Endodermal cell (in vitro differentiated cells): ENCODE data around the gene COLEC12. TPM values are rescaled to one million over a fixed set of nuclear protein-coding genes. Genes with fewer than 3 reads are reported as not detected.

Experiments
- DNase-seq: peaks from one replicate; pipeline ENCODE4 v3.0.0-alpha.2; 2017
- H3K27ac ChIP-seq: 2 replicates; pipeline ENCODE4 v1.5.1; 2013; ENCODE audit warnings: mild to moderate bottlenecking, low read depth, low read length, moderate library complexity
- H3K27me3 ChIP-seq: 2 replicates; pipeline ENCODE4 v1.6.1; 2013; ENCODE audit warnings: mild to moderate bottlenecking, low read length, moderate library complexity; ENCODE audit not compliant: insufficient read depth, control insufficient read depth, poor library complexity, severe bottlenecking
- H3K36me3 ChIP-seq: 2 replicates; pipeline ENCODE4 v1.7.0; 2013; ENCODE audit warnings: mild to moderate bottlenecking, low read length, moderate library complexity; ENCODE audit not compliant: control insufficient read depth, insufficient read depth
- H3K4me1 ChIP-seq: one replicate; pipeline ENCODE4 v1.7.0; 2013; ENCODE audit warnings: low read length; ENCODE audit not compliant: control insufficient read depth, insufficient read depth
- H3K4me3 ChIP-seq: 2 replicates; pipeline ENCODE4 v1.5.1; 2013; ENCODE audit warnings: mild to moderate bottlenecking, low read length, moderate library complexity
- H3K9ac ChIP-seq: 2 replicates; pipeline ENCODE4 v1.6.1; 2013; ENCODE audit warnings: mild to moderate bottlenecking, low read length, moderate library complexity; ENCODE audit not compliant: poor library complexity, severe bottlenecking; ENCODE audit errors: extremely low read depth
- H3K9me3 ChIP-seq: 2 replicates; pipeline ENCODE4 v1.6.1; 2013; ENCODE audit warnings: mild to moderate bottlenecking, low read length, moderate library complexity; ENCODE audit not compliant: control insufficient read depth
- H3K27ac Mint-ChIP-seq: 2 replicates; pipeline ENCODE4 v1.8.0; 2020; ENCODE audit warnings: mixed read lengths
- H3K27me3 Mint-ChIP-seq: 2 replicates; pipeline ENCODE4 v1.8.0; 2021; ENCODE audit warnings: mild to moderate bottlenecking, mixed read lengths; ENCODE audit not compliant: insufficient read depth
- H3K36me3 Mint-ChIP-seq: 2 replicates; pipeline ENCODE4 v1.8.0; 2020; ENCODE audit warnings: low read depth, mixed read lengths
- H3K4me1 Mint-ChIP-seq: 2 replicates; pipeline ENCODE4 v1.8.0; 2020; ENCODE audit warnings: mixed read lengths
- H3K4me3 Mint-ChIP-seq: 2 replicates; pipeline ENCODE4 v1.8.0; 2020; ENCODE audit warnings: mild to moderate bottlenecking, moderate library complexity, mixed read lengths
- H3K9me3 Mint-ChIP-seq: 2 replicates; pipeline ENCODE4 v1.8.0; 2020; ENCODE audit warnings: mild to moderate bottlenecking, mixed read lengths
- CTCF ChIP-seq: fragments of 200-600 bp; sonication (generic); conservative IDR thresholded peaks from 2 replicates; pipeline ENCODE4 v1.5.0; 2021; ENCODE audit warnings: antibody characterized with exemption, mild to moderate bottlenecking
- WGBS, 2 experiments: methylation state at CpG; one replicate each; pipeline versions ENCODE4 v1.1.5 to v1.1.7; 2013; ENCODE audit warnings: missing lambda C conversion rate in 2 of 2, mixed read lengths in 1 of 2; ENCODE audit not compliant: insufficient coverage in 1 of 2, insufficient read length in 1 of 2; 5-methylcytosine and 5-hydroxymethylcytosine counted together
- total RNA-seq, 2 donors: library from RNA; stranded (reverse); fragmentation: NEBNext Ultra II Directional in 1 of 2; extraction: Animal tissue kit (Norgen Biotek cat#: 25700) in 1 of 2; gene quantifications; 2 replicates in 1 of 2; 3 replicates in 1 of 2; pipeline ENCODE4 v1.2.1, GENCODE V29; 2021

The COLEC12 gene
- total RNA-seq, 2 donors from 2014 or later, result 123 TPM

- H3K9me3 Mint-ChIP-seq, result no peaks in the 10 kb centered on the region
- peaks cover 27% of the 10 kb centered on the region for H3K36me3 Mint-ChIP-seq
These were observed 143.7 kb downstream of the COLEC12 start for GRCh38 chr18:356778-357177.

GRCh38 chr18:355678-356077 is 144.8 kb downstream of the COLEC12 start:
- H3K9me3 Mint-ChIP-seq, result no peaks in the 10 kb centered on the region
- Histone ChIP-seq H3K4me1 (no peaks in the 10 kb centered on the region), H3K4me3 (no peak overlapping the region), H3K9me3 (no peaks in the 10 kb centered on the region), H3K9ac (no peak overlapping the region), H3K36me3 (peaks cover 83% of the 10 kb centered on the region), H3K27me3 (no peaks in the 10 kb centered on the region), H3K27ac (no peak overlapping the region)
- no peak overlapping the region for H3K27ac Mint-ChIP-seq
- H3K36me3 Mint-ChIP-seq, result peaks cover 31% of the 10 kb centered on the region
- H3K4me3 Mint-ChIP-seq, result no peak overlapping the region
- no peaks in the 10 kb centered on the region for H3K27me3 Mint-ChIP-seq
- DNase-seq, result no peak
- WGBS, 2 experiments, result 92 to 97% methylated on average over 3 to 4 of the region's 4 CpGs
- H3K4me1 Mint-ChIP-seq, result no peaks in the 10 kb centered on the region
- TF ChIP-seq CTCF, result no peak

More at GRCh38 chr18:356778-357177, 143.7 kb downstream of the COLEC12 start:
- H3K9ac ChIP-seq, result no peak overlapping the region
- H3K4me3 Mint-ChIP-seq, result no peak overlapping the region
- no peak overlapping the region for H3K4me3 ChIP-seq
- H3K27ac Mint-ChIP-seq, result no peak overlapping the region
- H3K27me3 ChIP-seq, result no peaks in the 10 kb centered on the region
- DNase-seq, result no peak
- H3K27ac ChIP-seq, result no peak overlapping the region
- peaks cover 79% of the 10 kb centered on the region for H3K36me3 ChIP-seq
- no peaks in the 10 kb centered on the region for H3K4me1 Mint-ChIP-seq
- no peaks in the 10 kb centered on the region for H3K9me3 ChIP-seq
- H3K4me1 ChIP-seq, result no peaks in the 10 kb centered on the region
- no peak for TF ChIP-seq CTCF
- no peaks in the 10 kb centered on the region for H3K27me3 Mint-ChIP-seq
- WGBS, 2 experiments, result 91 to 100% methylated on average over 2 of the region's 2 CpGs

GRCh38 chr18:354471-354870 is 146.0 kb downstream of the COLEC12 start:
- Mint-ChIP-seq H3K27ac (no peak overlapping the region), H3K9me3 (no peaks in the 10 kb centered on the region), H3K36me3 (peaks cover 38% of the 10 kb centered on the region), H3K4me3 (no peak overlapping the region), H3K4me1 (no peaks in the 10 kb centered on the region), H3K27me3 (no peaks in the 10 kb centered on the region)
- DNase-seq, result no peak
- no peaks in the 10 kb centered on the region for H3K27me3 ChIP-seq
- H3K36me3 ChIP-seq, result peaks cover 84% of the 10 kb centered on the region
- no peaks in the 10 kb centered on the region for H3K9me3 ChIP-seq
- H3K4me3 ChIP-seq, result no peak overlapping the region
- no peak overlapping the region for H3K9ac ChIP-seq
- no peak overlapping the region for H3K27ac ChIP-seq
- TF ChIP-seq CTCF, result no peak
- WGBS, 2 experiments, result 100% methylated on average over 1 to 2 of the region's 3 CpGs
- no peaks in the 10 kb centered on the region for H3K4me1 ChIP-seq
